GM18508 (cell line): ENCODE results near the gene GKAP1.
"Not testable (repeated sequence)": the region's sequence is repeated elsewhere in the genome, so short reads cannot be mapped to it uniquely, and the experiment has no call there.

ENCODE experiments used
- ATAC-seq: cut with Tn5 transposase; IDR thresholded peaks from one replicate; pipeline ENCODE4 v1.9.1; 2021; ENCODE audit warnings: moderate number of reproducible peaks; ENCODE audit not compliant: insufficient read depth, unreplicated experiment

GKAP1 gene

DNA sequence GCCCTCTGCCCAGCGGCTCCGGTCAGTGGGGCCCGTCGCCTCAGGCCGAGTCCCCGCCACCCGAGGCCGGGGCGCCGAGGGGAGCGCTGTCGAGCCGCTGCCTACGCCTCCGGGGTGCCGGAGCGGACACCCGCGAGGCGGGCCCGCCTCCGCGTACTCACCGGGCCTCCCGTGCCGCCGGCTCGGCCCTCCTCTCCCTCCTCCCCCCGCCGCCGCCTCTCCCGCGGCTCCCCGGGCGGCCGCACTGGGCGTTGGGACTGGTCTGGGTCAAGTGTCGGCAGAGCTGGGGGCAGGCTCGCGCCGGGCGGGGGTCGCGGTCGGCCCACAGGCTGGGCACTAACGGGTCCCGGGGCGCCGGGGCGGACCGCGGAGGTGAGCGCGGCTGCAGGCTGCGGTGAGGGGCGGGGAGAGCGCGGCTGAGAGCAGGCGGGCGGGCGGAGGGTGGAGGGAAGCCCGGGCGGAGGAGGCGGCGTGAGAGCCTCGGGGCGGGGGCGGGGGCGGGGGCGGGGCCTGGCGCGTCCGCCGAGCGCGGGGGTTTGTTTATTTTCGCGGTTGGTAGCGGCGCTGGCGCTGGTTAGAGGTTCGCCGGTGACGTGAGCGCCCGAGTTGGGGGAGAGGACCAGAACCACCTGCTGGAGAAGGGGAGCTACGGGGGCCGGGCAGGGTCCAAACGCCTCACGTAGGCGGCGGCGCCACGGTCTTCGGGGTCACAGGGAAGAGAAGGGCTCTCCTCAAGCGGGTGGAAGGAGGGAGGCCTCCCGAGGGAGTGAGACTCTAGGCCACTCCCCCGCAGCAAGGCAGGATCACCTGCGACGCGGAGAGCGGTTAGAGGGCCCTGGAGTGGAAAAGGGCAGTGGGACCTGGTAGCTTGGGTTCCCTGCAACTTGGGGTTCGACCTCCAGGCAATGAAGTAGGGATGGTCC is at the start of gene GKAP1:
TSS of gene GKAP1 (minus strand) at position 414 of the 923 bp plus-strand sequence. CDS start 11,252 bp downstream, outside the sequence.
- ATAC-seq, result peak; percentile 50

DNA sequence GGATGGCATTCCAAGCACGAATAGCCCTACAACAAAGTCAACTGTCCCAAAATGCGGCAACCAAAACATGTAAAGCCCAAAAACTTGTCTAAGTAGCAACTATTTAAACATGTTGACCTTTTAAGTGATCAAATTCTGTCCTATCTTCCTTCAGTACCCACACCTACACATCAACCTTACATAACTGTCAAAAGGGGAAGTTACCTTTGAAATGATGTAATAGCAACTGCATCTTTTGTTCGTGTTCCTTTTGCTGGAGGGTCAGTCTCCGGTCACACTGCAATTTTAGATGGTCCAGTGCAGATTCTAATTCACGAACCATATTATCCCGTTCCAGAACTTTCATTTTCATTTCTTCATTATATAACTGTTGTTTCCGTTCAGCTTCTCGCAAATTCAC is 32.3 kb upstream of the GKAP1 start:
- ATAC-seq, result peak; percentile 68

DNA sequence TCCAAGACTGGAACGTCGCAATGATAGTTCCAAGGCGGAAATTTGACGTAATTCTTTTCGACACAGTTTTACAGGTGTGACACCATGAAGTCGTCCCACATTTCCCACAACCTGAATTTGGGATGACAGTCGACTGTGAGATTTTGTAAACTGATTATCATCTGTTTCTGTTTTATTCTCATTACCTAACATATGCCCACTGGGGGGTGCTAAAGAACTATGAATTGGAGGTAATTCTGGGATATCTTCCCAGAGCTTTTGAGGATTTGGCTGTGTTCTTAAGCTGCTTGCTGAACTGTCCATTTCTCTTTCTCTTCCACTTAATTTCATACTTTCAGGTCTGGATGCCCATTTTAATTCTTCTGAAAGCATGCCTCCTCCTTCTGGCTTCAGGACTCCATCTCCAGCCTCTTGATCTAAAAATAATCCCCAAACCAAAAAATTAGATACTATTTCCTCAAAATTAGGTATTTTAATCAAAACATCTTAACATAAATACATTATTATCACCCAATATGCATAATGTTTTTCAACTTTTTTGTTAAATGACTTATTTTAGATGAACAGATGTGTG is 19.6 kb upstream of the GKAP1 start:
- not testable (repeated sequence) for ATAC-seq

GRCh38 chr9:83830426-83831071 is 13.0 kb upstream of the GKAP1 start:
- not testable (repeated sequence) for ATAC-seq

DNA sequence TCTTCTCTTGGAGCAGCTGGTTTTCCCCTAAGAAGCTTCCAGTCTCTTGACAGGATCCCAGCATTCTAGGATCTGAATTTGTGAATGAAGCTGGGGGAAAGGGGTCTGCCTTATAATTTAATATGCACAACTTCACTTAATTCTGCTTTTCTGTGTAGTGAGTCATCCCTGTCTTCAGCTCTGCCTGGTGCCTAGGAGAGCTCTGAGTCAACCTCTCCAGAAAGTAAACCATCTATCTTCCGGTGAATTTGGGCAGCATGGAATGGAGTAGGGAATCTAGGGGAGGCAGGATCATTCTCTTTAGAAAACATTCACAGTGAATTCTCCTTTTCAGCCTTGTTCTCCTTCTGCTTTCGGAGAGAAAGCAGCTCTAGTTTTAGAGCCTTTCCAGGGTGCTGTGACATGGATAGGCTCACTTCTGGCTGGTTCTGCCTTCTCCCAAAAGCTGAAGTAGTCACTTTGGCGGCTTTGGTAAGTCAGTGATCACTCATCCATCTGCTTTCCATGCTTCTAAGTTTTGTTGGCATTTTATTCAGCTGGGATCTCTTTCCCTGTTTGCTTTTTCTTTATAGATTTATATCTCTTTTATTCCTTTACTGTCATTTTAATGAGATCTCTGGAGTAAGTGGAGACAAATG is 7.5 kb upstream of the GKAP1 start:
- not testable (repeated sequence) for ATAC-seq

- ATAC-seq, result peak; percentile 4
Observed at GRCh38 chr9:83817011-83817355, 586 bp downstream of the GKAP1 start.

GRCh38 chr9:83815120-83815519 is 2.4 kb downstream of the GKAP1 start:
- ATAC-seq, result not testable (repeated sequence)

DNA sequence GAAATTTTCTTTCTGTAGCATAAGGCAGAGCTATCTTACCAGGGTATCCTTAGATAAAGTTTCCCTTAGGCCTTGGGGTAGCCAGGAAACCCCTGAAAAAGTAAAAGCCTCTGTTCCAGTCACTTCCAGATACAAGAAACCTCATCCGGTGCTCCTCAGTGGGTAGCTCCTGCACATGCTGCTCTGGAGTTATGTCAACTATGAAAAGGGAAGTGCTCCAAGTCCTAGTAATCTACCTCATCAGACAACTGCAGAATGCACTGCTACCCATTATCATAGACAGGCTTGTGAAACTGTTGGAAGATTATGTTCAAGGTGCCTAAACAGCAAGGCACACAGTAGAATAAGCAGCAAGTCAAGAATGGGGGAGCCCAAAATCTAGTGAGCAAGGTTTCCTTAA is 8.4 kb downstream of the GKAP1 start:
- ATAC-seq, result not testable (repeated sequence)

DNA sequence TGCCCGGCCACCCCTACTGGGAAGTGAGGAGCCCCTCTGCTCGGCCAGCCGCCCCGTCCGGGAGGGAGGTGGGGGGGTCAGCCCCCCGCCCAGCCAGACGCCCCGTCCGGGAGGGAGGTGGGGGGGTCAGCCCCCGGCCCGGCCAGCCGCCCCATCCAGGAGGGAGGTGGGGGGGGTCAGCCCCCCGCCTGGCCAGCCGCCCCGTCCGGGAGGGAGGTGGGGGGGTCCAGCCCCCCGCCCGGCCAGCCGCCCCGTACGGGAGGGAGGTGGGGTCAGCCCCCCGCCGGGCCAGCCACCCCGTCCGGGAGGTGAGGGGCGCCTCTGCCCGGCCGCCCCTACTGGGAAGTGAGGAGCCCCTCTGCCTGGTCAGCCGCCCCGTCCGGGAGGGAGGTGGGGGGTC is 13.1 kb downstream of the GKAP1 start:
- ATAC-seq, result not testable (repeated sequence)

DNA sequence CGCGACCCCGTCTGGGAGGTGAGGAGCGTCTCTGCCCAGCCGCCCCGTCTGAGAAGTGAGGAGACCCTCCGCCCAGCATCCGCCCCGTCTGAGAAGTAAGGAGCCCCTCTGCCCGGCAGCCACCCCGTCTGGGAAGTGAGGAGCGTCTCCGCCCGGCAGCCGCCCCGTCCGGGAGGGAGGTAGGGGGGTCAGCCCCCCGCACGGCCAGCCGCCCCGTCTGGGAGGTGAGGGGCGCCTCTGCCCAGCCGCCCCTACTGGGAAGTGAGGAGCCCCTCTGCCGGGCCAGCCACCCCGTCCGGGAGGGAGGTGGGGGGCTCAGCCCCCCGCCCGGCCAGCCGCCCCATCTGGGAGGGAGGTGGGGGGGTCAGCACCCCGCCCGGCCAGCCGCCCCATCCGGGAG is 13.6 kb downstream of the GKAP1 start:
- not testable (repeated sequence) for ATAC-seq

DNA sequence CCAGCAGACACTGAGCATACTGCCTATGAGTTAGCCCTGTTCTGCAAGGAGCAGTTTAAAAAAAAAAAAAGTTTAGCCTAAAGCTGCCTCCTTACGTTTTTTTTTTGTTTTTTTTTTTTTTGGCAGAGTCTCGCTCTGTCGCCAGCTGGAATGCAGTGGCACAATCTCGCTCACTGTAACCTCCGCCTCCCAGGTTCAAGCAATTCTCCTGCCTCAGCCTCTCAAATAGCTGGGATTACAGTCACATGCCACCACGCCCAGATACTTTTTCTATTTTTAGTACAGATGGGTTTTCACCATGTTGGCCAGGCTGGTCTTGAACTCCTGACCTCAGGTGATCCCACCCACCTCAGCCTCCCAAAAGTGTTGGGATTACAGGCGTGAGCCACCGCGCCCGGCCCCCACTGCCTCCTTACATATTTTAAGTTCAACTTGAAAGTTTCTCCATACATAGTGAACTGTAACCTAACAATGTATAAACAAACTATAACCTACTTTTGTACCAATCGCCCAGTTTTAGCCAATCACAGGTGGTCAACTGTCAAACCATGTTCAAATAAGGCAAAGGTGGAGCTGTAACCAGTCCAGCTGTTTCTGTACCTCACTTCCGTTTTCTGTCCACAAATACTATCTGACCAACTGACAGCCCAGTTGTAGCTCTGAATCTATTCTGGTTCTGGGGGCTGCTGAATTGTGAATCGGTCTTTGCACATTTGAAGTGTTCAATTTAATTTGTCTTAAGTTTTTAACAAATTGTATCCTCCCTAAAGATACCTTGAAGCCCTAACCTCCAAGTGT is 17.1 kb downstream of the GKAP1 start:
- no peak for ATAC-seq

DNA sequence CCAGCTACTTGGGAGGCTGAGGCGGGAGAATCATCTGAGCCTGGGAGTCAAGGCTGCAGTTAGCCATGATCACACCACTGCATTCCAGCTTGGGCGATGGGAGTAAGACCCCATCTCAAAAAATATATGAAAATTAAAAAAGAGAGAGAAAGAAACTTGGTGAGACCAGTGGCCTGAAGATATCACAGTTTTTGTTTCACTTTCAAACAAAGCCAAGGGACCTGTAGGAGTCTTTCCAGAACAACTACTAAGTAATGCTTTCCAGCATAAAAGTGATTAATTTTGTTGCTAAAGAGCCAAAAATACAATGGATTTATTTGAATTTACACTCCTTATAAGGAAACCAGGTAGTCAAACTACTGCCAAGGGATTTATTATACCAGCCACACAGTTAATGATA is 23.5 kb downstream of the GKAP1 start:
- no peak for ATAC-seq

- no peak for ATAC-seq
Observed at GRCh38 chr9:83792746-83793145, 24.8 kb downstream of the GKAP1 start.

GRCh38 chr9:83778164-83778563 is 39.4 kb downstream of the GKAP1 start:
- no peak for ATAC-seq

DNA sequence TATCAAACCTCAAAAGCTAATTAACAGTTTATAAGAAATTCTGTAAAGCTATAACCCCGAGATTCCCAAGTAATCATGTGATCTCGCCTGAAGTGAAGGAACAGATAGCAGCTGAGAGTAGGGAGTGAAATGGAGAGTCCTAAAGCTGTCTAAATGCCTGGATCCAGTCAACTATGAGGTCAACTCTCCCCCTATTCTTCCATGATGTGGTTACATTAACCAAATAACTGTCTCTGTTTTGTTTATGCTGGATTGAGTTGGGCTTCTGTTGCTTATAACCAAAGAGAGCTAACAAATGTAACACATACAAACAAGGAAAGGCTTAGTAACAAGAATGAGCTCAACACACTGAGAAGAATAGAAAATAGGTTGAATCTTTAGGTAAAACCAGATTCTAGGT is 41.6 kb downstream of the GKAP1 start:
- no peak for ATAC-seq

- no peak for ATAC-seq
Observed at GRCh38 chr9:83772860-83773259, 44.7 kb downstream of the GKAP1 start.

DNA sequence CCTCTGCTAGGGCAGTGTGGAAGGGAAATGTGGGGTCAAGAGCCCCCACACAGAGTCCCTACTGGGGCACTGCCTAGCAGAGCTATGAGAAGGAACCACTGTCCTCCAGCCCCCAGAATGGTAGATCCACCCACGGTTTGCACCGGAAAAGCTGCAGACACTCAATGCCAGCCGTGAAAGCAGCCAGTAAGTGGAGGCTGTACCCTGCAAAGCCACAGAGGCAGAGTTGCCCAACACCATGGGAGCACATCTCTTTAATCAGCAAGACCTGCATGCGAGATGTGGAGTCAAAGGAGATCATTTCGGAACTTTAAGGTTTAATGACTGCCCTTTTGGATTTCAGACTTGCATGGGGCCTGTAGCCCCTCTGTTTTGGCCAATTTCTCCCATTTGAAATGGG is 52.2 kb downstream of the GKAP1 start:
- no peak for ATAC-seq

DNA sequence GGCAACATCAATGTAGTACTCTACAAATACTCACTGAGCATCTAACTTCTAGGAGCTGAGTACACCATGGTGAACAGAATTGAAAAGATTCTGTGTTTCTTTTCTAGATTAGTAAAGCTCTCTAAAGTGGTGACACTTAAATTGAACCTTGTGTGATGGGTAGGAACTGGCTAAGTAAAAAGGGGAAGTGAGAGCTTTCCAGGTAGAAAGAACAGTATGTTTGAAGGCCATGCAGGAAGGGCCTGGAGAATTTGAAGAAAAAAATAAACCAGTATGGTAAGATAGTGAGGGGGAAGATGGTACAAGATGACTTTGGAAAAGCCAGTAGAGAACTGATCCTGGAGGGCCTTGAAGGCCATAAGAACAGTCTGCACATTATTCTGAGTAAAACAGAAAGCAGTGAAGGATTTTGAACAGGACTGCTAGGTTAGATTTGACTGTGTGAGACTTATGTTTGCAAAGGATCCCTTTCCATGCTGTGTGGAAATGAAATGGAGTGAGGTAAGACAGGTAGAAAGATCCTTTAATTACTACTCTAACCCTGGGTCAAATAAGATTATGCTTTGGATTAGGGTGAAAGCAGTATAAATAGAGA is 63.1 kb downstream of the GKAP1 start:
- peak; percentile 82 for ATAC-seq

DNA sequence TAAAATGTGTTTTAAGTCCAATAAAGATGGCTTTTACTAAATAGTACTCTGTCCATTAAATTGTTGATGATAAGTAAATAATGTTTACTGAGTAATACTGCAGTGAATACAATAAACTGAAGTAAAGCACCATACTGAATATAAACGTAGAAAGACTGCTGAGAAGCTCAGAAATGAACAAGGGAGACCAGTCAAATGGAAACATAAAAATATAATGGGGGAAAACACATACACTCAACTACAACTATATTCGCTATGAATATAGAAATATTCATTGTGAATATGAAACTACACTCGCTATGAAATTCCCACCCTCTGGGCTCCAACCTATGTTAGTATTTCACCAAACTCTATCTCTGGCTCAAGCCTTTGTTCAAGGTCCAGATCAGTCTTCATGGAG is 67.9 kb downstream of the GKAP1 start:
- no peak for ATAC-seq

DNA sequence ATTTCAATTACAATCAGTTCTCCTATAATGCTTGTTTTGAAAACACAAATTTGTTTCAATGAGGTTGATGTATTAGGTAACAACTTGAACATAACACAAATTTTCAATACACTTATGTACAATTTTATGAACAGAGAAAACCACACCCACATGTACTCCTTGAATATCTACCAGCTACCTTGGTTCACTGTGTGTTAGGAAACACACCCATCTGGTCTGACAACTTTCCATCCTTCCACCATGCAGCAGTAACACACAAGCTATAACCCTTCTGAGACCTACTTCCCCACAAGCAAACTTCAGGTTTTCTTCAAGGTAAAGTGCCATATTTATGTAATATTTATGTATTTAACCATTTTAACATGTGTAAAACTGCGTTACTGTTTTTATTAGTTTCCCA is 73.4 kb downstream of the GKAP1 start:
- ATAC-seq, result no peak
